ENCODE results near the gene C9orf43.
"Not testable (repeated sequence)": the region's sequence is repeated elsewhere in the genome, so short reads cannot be mapped to it uniquely, and the experiment has no call there.

C9orf43 gene

DNA sequence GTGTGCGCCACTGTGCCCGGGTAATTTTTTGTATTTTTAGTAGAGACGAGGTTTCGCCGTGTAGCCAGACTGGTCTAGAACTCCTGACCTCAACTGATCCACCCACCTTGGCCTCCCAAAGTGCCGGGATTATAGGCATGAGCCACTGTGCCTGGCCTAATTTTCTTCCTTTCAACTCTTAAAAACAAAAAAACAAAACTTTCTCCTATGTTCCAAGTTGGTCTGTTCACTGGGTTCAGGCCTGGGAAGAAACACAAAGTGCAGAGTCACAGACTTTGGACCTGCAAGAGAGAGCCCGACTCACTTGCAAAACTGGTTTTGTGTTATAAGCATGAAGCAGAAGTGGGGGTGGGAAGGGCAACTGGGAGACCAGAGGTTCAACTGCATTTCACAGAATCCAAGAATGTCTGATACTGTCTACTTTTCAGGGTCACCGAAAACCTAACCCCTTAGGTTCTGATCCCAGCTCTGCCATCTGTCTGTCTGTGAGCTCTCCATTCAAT lies 28.6 kb upstream of the C9orf43 start:
- no peak for DNase-seq (ENCODE audit: low read depth in 2 of 2)

DNA sequence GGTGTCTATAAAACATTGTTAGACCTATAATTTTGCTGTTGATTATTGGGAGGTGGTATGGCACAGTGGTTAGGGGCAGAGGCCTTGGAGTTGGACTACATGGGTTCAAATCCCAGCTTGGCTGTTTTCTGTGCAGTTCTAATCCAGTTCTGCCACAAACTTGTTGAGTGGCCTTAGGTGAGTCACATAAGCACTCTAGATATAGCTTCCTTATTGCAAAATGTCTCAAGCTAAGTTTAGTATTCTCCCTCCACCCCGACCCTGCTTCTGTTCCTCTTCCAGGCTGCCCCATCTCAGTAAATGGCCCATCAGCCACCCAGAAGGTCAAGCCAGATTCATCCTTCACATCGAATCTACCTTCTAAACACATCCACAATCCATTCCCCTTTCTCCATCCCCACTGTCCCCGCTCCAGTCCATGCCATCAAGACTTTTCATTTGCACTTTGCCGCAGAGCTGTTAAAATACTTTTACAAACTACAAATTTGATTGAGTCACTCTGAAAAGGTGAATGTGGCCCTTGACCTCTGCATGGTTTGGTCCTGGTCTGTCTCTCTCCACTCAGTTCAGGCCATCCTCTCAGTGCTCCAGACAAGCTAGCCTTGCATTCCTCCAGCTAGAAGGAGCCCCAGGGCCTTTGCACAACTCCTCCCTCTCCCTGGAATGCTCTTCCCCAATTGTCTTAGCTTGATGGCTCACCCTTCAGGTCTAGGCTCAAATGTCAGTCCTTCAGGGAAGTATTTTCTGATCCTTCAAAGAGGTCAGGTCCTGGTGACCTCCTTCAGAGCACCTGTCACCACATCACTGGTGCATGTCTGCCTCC lies 23.8 kb upstream of the C9orf43 start:
- DNase-seq (ENCODE audit: low read depth in 2 of 2): no peak

DNA sequence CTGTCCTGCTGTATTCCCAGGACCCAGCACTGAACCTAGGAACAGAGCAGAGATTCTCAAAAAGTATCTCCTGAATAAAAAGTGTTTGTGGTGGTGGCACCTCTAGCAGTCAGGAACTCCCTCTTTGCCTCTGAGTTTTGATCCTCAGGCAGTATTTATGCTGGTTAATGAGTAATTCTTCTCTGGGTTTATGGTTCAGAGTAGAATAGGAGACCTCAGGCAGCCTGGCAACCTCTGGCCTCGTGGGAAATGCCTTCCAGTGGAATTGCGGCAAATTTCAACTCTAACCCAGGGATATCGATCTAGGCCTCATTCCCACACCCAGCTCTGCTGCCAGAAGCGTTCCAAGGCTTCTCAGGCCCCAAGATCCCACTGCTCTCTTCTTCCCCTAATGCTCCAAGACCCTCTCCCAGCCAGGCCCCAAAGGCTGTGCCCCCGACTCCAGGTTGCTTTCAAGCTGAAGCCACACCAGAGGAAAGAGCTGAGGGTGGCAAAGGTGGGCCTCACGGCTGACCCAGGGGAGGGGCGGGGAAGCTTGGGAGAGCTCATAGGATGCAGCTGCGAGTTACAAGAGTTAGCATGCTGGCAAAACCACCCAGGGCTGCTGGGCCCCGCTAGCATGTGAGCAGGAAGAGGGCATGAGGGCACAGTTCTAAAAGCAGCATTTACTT lies 22.9 kb upstream of the C9orf43 start:
- no peak for DNase-seq (ENCODE audit: low read depth in 2 of 2)

DNA sequence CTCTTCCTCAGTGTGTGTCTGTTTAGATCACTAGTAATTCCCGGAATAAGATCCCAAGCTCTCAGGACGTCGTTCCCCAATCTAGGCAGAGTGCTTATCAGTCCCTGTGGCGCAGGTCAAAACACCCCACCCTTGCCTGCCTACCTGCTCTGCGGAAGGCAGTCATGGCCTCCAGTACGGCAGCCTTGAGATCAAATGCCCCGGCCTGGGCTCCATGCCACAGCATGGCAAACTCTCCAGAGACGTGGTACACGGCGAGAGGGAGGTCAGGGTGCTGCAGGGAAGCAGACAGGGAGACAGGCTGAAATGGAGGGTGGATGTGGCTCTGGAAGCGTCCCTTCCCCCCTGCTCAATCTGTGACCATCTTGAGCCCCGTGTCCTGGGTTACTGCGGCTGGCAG lies 21.7 kb upstream of the C9orf43 start:
- DNase-seq (ENCODE audit: low read depth in 2 of 2): no peak

DNA sequence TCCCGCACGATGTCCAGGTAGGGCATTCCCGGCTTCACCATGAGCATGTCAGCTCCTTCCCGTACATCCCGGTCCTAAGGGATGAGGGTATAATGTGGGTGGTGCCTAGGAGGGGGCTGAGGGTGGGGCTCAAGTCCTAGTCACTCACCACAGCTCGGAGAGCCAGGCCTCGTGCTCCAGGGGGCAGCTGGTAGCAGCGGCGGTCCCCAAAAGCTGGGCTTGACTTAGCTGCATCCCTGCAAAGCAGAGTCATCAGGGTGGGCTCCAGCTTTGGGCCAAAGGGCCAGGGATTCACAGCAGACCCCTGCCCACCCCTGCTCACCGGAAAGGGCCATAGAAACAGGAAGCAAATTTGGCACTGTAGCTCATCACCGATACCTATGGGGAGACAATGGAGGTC lies 21.1 kb upstream of the C9orf43 start:
- no peak for DNase-seq (ENCODE audit: low read depth in 2 of 2)

DNA sequence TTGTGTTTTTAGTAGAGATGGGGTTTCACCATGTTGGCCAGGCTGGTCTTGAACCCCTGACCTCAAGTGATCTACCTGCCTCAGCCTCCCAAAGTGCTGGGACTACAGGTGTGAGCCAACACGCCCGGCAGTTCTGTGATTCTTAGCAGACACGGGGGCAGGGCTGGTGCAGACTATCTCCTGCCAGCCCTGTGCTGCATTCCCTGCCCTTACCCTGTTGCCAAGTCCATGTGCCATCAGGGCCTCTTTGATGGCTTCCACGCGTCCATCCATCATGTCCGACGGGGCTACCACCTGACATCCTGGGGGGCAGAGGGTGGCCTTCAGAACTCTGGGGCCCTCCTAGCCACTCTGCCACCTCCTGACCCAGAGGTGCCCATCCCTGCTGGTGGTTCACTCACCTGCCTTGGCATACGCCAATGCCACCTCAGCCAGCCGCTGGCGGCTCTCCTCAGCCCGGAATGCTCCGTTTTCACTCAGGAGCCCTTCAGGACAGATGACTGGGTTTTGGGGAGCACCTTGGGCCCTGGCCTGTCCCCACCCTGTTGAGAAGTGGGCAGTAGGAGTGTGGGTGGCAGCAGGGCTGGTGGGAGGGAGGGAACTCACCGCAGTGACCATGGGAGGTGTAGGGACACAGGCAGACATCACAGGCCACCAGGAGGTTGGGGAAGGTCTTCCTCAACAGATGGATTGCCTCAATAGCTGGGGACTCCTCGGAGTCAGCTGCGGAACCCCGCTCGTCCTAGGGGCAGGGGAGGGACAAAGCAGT lies 20.2 kb upstream of the C9orf43 start:
- DNase-seq (ENCODE audit: low read depth in 2 of 2): no peak

DNA sequence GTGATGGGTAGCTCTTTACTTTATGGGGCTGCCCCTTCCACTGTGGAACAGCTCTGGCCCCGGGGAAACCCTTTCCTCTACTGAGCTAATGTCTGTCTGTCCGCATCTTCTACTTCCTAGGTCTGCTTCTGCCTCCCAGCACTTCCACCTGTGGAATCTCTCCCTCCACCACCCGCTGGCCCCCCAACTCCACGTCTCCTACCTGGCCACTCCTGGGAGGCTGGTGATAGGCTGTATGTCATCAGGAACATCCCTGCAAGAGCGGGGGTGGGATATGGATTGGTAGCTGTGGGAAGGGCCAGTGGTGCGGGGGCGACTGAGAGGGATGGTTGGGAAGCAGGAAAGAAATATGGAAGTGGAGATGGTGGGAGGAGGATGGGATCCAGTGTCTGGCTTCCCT lies 18.6 kb upstream of the C9orf43 start:
- no peak for DNase-seq (ENCODE audit: low read depth in 2 of 2)

DNA sequence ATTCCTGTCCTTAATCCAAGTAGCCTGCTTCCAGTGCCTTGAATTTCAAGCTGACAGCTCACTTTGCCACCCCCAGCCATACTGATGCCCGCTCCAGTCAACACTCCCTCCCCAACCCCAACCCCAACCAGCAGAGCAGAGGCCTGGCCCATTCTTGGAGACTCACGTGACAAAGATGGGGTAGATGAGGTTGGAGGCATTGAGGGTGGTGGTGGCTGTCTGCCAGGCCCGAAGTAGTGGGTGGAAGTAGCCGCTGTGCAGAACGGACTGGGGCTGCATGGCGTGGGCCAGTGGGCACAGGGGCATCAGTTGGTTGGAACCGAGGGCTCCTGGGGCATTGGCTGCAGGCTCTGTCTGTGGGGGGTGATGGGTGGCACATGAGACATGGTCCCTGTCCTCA lies 17.3 kb upstream of the C9orf43 start:
- DNase-seq (ENCODE audit: low read depth in 2 of 2): no peak

DNA sequence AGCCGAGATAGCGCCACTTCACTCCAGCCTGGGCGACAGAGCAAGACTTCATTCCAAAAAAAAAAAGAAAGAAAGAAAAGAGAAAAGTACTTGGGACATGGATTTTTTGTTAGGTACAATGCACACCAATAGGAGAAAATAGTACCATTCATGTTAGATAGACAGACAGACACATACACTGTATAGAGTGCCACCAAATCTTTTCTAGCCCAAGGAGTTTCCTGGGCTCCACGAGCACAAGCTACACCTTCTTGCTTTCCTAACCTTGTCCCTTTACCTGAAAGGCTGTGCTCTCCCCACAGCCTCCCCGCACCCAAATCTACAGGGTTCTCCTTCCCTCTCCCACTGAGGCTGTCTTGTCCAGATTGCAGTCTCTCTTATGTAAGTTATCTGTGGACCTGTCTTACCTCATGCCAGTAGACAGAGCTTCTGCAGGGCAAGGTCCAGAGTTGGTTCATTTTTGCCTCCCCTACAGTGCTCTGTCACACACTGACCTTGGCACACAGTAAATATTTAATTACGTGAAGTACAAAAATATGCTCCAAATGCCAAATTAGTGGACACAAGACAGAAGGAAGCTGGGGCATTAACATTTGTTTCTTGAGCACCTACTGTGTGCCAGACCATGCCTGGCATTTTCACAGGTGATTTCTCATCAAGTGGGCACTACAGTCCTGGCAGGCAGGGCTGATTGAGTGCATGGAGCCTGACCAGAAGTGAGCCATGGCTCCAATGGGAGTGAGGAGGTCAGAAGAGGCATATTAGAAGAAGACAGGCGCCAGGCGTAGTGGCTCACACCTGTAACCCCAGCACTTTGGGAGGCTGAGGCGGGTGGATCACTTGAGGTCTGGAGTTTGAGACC lies 15.3 kb upstream of the C9orf43 start:
- no peak for DNase-seq (ENCODE audit: low read depth in 2 of 2)

DNA sequence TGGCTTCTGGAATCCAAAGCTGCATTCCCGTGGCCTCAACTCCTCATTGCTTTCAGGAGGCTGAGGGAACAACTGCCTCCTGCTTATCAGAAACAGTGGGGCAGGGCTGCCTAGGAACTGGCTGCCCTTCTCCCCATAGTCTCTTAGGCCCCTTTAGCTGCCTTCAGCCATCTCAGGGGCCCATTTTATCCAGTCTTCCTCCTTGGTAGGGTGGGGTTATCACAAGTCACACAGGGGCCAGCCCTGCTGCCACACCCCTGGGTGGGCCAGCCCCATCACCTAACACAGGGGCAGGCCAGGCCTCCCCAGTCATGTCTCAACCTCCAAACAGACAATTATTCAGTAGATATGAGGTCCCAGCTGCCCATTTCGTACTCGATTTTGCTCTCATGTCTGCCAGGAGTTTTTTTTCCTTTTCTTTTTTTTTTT lies 13.3 kb upstream of the C9orf43 start:
- no peak for DNase-seq (ENCODE audit: low read depth in 2 of 2)

DNA sequence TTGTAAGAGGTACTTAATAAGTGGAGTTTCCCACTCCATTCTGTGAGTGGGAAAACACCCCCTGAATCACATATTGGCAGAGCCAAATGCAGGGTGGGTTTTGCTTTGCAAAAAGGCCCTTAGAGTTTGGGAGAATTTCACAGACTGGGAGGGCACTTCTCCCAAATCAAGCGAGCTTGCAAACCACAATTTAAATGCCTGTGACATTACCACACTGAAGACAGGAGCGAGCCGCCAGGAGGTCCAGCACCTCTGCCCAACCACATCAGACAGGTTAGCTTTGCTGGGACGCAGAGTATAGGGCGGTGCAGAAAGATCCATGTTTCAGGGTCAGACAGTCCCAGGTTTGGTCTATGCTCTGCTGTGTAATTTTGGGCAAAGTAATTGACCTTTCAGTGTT lies 11.8 kb upstream of the C9orf43 start:
- DNase-seq (ENCODE audit: low read depth in 2 of 2): no peak

DNA sequence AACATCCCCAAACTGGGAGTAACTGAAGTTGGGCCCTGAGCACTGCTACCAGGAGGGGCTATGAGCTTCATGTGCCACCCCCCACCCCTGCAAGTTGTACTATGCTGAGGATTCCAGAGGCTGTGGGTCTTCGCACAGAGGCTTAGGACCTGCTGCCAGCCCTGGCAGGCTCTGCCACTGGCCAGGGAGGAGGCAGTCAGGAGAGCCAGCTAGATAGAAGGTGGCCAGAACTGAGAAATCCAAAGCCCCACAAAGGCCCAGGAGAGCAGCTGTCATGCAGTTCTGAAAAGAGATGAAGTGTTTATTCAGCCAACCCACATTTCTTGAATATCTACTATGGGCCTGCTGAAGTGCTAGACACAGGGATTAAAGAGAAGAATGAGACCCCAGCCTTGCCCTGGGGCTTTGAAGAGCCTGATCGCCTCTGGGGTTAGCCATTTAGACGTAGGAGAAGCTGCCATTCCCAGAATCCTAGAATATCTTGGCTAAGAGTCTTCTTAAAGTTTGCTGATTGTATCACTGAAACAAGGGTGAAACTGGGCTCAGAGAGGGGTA lies 10.8 kb upstream of the C9orf43 start:
- DNase-seq (ENCODE audit: low read depth in 2 of 2): no peak

DNA sequence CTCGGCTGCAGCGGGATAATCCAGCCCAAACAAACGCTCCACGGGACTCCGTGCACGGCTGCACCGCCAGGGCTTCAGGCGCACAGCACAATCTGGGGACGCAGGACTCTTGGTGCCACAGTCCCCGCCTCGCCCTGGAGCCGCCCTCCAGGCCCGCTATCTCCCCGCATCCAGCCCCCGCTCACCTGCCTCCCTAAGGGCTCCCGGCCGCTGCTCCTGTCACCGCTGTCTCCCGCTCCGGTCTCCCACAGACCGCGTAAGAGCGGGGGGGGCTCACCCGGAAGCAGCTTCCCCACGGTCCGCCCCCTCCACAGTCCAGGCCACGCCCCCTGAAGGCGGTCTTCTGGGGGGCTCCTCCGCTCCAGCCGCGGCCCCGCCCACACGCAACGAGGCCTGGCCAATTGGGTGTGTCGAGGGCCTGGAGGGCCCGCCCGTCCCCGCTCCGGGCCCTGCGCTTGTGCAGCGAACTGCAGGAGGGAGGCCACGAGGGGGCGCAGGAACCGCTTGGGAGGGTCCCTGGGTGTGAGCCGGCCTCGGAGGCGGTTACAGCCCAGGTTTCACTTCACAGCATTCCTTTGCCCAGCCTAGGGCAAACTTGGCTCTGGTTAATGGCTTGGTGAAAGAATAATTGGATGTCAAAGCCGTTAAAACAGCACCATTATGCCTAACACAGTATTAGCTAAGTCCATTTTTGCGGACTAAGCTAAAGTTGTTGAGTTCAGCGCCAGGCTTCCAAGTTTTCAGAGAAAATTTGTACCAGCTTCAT lies 9.3 kb upstream of the C9orf43 start, which contains the start of gene ALAD:
Gene ALAD, minus strand, starts transcription at position 258 of the 766 bp plus-strand sequence. CDS start 7,725 bp downstream, outside the sequence.
- DNase-seq (ENCODE audit: low read depth in 2 of 2): peak; percentile 99

DNA sequence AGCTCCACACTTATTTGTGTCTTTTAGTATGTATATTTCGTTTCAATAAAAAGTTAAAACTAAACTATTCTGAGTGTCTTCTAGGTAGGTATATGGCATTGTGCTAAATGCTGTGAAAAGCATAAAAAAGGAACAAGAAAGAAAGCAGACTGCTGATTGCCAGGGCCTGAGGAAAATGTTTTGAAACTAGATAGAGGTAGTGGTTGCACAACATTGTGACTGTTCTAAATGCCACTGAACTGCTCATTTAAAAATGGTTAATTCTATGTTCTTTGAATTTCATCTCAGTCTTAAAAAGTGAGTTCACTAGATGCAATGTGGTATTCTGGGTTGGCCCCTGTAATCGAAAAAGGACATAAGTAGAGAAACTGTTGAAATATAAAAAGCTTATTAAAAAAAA lies 6.9 kb upstream of the C9orf43 start:
- no peak for DNase-seq (ENCODE audit: low read depth in 2 of 2)

DNA sequence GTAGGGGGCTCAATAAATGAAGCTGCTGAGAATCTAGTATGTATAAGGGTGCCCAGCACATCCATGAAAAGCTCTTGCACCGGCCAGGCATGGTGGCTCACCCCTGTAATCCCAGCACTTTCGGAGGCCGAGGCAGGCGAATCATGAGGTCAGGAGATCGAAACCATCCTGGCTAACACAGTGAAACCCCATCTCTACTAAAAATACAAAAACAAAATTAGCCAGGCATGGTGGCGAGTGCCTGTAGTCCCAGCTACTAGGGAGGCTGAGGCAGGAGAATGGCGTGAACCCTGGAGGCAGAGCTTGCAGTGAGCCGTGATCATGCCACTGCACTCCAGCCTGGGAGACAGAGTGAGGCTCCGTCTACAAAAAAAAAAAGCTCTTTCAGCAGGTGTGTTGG lies 4.2 kb upstream of the C9orf43 start:
- not testable (repeated sequence) for DNase-seq (ENCODE audit: low read depth in 2 of 2)

DNA sequence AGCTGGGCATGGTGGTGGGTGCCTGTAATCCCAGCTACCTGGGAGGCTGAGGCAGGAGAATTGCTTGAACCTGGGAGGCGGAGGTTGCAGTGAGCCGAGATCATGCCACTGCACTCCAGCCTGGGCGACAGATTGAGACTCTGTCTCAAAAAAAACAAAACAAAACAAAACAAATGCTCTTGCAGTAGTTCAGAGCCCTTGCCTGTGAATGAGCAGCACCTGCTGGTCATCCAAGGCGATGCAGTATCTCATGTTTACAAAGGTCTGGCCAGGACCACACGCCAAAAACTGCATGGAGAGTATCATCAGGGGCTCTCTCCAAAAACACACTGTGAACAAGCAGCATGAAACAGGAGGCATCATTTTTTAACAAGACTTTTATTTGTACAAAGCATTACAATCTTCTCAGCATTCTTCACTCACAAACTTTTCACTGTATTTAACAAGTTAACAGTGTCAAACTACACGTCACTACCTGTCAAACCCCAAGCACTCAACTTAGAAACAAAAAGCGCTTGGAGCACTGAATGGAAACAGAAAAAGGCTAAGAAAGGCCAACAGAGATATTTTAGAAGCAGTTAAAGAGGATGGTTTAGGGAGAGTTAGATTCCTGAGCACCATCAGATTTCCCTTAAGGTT lies 3.6 kb upstream of the C9orf43 start:
- peak; percentile 19 to 33 for DNase-seq (ENCODE audit: low read depth in 2 of 2)

DNA sequence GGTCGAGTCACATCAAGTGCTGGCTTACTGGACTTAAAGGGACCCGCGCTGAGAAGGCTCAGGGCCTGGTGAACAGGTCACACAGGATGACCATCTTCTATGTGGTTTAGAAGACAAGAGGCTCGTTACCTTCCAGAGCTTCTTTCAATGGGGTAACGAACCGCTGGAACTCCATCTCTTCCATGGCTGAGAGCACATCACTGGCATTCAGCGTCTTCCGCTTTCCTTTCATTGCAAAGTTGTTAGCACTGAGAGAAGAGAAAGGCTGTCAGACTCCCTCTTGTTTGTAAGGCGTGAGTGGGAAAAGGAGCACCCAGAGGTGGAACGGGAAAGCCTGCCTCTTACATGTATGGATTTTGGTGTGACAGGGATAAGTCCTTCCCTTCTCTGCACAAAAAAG lies 1.1 kb upstream of the C9orf43 start:
- no peak for DNase-seq (ENCODE audit: low read depth in 2 of 2)

DNA sequence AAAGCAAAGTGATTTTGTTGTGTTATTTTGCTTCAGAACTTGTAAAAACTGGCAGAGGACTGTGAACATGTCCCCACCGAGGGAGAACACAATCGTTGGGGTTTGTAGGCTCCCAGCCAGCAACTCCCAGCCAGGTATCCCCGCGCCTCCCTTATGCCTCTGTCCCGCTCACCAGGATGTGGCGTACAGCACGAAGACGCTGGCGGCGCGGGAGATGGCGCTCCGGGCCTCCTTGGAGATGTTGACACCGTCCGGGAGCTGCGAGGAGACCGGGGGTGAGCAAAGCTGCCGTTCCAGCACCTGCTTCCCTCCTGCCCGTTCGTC lies 702 bp upstream of the C9orf43 start:
- no peak for DNase-seq (ENCODE audit: low read depth in 2 of 2)

DNA sequence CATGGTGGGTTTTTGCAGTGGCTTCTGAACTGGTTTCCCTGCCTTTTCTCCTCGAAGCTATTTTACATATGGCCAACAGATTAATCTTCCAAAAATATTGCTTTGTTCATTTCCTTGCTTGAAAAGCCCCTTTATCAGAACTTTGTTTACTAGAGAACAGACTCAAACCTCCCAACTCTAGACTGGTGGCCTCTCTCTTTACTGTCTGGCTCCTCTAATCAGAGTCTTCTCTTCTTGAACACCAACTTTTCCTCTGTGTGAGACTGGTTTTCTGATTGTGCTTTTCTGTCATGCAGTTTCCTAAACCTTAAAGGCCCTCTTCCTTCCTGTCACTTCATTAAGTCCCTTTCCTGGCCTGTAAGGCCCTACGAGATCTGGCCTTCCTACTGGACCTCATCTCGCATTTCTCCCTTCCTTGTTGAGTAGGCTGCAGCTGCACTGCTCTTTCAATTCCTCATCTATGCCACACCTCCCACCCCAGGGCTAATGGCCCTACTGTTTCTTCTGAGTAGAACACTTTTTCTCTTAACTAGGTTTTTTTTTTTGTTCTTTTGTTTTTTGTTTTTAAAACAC lies 5.7 kb downstream of the C9orf43 start:
- DNase-seq (ENCODE audit: low read depth in 2 of 2): no peak

DNA sequence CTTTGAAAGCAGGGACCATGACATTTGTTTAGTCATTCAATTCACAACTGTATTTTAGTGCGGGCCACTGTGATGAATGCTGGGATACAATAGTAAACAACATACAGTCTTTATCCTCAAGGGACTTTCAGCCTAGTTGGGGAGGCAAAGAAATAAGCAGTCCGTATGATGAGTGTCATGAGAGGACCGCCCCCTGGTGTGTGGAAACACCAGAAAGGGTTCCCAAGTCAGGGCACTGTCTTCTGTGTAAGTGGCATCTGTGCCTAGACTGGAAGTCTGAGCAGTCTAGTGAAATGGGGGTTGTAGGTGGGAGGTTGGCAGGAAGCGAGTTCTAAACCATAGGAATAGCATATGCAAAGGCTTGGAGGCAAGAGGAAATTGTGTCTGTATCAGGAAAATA lies 6.8 kb downstream of the C9orf43 start:
- DNase-seq (ENCODE audit: low read depth in 2 of 2): no peak

Measured in stimulated activated CD8-positive, alpha-beta memory T cell treated with anti-CD3 and anti-CD28 coated beads, Interleukin-15, amount 100 ng/mL, for 48 hours (primary cell).